ENCODE measurements around the gene NOL12.
"Not testable (repeated sequence)": the region's sequence is repeated elsewhere in the genome, so short reads cannot be mapped to it uniquely, and the experiment has no call there.

The NOL12 gene

GRCh38 chr22:37684803-37685615 is 1.1 kb upstream of the NOL12 start:
- H3K27ac Mint-ChIP-seq: no peak overlapping the region
- no peak overlapping the region for H3K4me3 Mint-ChIP-seq
- peaks cover 21% of the 10 kb centered on the region for H3K36me3 Mint-ChIP-seq (ENCODE audit: low read depth)

DNA sequence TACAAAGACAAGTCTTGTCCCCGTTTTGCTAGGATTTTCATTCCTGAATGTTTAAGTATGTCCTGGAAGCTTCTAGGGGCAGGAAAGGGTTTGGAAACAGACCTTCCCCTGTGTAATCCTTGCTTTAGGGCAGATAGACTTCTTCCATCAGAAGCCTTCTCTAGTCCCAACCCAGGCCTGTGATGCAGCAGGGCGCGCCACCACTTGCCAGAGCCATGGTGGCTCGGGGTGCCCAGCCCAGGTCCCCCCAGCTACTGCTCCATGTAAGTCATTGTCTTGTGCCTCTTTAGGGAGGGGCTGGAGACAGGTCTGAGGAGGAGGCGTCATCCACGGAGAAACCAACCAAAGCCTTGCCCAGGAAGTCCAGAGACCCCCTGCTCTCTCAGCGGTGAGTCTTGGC is 4.3 kb downstream of the NOL12 start:
- Mint-ChIP-seq H3K36me3 (ENCODE audit: low read depth) (peaks cover 56% of the 10 kb centered on the region), H3K27me3 (no peaks in the 10 kb centered on the region), H3K9me3 (no peaks in the 10 kb centered on the region), H3K27ac (no peak overlapping the region), H3K4me3 (no peak overlapping the region), H3K4me1 (ENCODE audit: low read depth) (peaks cover 33% of the 10 kb centered on the region)

More at GRCh38 chr22:37684803-37685615, 1.1 kb upstream of the NOL12 start:
- peaks cover 39% of the 10 kb centered on the region for H3K4me1 Mint-ChIP-seq (ENCODE audit: low read depth)
- no peaks in the 10 kb centered on the region for H3K9me3 Mint-ChIP-seq
- no peaks in the 10 kb centered on the region for H3K27me3 Mint-ChIP-seq

DNA sequence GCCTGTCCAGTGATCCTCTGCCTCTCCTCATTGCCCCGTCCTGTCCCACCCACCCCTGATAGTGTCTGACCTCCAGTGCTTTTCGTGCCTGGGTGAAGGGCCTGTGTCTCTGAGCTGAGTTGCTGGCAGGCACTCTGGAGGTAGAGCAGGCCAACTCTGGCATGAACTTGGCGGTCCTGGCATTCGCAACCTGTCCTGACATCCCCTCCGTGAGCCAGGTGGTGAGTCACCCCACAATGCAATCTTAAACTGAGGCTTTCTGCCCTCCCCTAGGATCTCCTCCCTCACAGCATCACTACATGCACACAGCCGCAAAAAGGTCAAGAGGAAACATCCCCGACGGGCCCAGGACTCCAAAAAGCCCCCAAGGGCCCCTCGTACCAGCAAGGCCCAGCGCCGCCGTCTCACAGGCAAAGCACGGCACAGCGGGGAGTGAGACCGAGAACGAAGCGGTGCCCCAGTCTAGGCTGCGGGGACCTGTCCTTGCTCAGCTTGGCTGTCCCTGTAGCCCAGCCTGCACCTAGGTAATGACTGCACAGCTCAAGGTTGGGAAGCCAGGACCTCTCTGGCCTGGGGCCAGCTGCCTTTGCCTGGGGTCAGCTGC is 4.9 kb downstream of the NOL12 start:
- no peaks in the 10 kb centered on the region for H3K27me3 Mint-ChIP-seq
- H3K36me3 Mint-ChIP-seq (ENCODE audit: low read depth): peaks cover 62% of the 10 kb centered on the region
- H3K27ac Mint-ChIP-seq: no peak overlapping the region
- no peaks in the 10 kb centered on the region for H3K9me3 Mint-ChIP-seq
- peaks cover 37% of the 10 kb centered on the region for H3K4me1 Mint-ChIP-seq (ENCODE audit: low read depth)
- no peak overlapping the region for H3K4me3 Mint-ChIP-seq

DNA sequence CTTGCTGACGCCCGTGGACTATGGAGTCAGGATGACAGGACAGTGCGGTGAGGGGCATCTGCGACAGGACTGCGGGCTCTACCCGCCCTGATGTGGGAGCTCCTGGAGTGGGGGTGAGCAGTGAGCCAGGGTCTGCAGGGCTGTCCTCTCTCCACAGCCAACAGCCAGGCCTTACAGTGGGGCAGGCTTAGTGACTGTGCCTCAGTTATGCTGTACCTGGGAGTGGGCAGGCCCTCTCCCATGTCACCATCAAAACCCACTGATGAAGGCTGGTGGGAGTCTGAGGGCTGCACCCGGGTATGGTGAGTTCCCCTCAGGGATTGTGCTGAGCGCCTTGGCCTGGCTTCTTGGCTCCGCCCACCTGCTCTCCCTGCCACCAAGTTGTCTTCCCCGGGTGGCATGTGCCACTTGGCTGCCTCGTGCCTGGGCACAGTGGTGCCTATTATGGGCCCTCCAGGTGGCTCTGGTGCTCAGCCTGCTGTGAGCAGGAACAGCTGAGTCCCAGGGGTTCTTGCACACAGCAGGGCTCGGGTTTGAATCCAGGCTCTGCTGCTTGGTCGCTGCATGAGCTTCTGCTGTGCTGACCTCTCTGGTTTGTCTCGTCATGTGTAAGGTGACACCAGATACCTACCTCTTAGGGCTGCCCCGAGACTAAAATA is 6.6 kb downstream of the NOL12 start:
- H3K36me3 Mint-ChIP-seq (ENCODE audit: low read depth): peaks cover 55% of the 10 kb centered on the region
- no peaks in the 10 kb centered on the region for H3K9me3 Mint-ChIP-seq
- H3K27ac Mint-ChIP-seq: no peak overlapping the region
- H3K4me3 Mint-ChIP-seq: no peak overlapping the region
- no peaks in the 10 kb centered on the region for H3K27me3 Mint-ChIP-seq
- H3K4me1 Mint-ChIP-seq (ENCODE audit: low read depth): peaks cover 34% of the 10 kb centered on the region

DNA sequence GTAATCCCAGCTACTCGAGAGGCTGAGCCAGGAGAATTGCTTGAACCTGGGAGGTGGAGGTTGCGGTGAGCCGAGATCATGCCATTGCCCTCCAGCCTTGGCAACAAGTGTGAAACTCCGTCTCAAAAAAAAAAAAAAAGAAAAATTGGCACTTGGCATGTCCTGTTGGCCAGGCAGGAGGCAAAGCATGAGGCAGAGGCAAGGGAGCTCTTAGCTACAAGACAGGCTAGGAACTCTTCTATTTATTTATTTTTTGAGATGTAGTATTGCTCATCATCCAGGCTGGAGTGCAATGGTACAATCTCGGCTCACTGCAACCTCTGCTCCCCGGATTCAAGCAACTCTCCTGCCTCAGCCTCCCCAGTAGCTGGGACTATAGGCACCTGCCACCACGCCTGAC is 8.0 kb downstream of the NOL12 start:
- H3K9me3 Mint-ChIP-seq: not testable (repeated sequence)
- peaks cover 45% of the 10 kb centered on the region for H3K36me3 Mint-ChIP-seq (ENCODE audit: low read depth)

GRCh38 chr22:37696260-37696656 is 10.1 kb downstream of the NOL12 start:
- Mint-ChIP-seq H3K4me3 (peak overlapping the region; percentile 52), H3K4me1 (ENCODE audit: low read depth) (peaks cover 19% of the 10 kb centered on the region), H3K36me3 (ENCODE audit: low read depth) (peaks cover 35% of the 10 kb centered on the region)
- not testable (repeated sequence) for H3K27me3 Mint-ChIP-seq, H3K27ac Mint-ChIP-seq, H3K9me3 Mint-ChIP-seq

More for the DNA sequence above, 8.0 kb downstream of the NOL12 start:
- peaks cover 23% of the 10 kb centered on the region for H3K4me1 Mint-ChIP-seq (ENCODE audit: low read depth)
- not testable (repeated sequence) for H3K4me3 Mint-ChIP-seq, H3K27ac Mint-ChIP-seq, H3K27me3 Mint-ChIP-seq

DNA sequence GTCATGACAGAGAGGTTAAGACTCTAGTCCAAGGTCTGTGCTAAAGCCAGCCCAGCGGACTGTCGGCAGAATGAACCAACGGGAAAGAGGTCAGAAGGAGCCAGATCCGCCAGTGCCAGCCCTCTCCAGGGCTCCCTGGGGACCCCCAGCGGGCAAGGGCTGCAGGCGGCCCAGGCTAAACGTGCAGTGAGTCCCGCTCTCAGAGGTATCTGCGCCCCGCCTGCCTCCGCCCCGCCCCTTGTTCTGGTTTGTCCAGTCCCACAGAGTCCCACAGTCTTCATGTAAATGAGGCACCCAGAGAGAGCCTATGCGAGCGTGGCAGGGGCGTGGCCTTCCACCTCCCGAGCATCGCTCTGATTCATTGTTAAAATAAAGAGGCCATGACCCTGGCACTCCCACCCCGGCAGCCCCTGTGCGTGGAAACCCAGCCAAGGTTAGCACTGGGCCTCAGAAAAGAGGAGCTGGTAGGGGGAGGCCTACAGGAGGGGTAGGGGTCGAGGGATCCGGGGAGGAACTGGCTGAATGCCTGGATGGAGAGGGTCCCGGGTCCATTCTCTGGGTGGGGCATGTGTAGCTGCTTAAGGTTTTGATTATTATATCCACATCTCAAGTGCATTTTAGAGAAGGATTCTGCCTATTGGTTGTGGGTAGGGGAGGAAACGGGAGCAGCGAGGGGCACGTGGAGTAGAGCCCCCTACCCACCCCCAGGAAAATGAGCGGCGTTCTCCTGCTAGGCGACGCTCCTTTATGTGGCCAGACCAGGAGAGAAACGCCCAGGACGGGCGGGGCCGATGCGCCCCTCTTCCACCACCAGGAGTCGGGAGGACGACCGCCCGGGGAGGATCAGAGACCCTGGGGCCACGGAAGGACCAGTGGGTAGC is 10.8 kb downstream of the NOL12 start, which contains the start of gene TRIOBP:
Gene TRIOBP, plus strand, starts transcription at position 392 of the 881 bp plus-strand sequence. CDS start 4,318 bp downstream, outside the sequence.
- peak within 1 kb of the TSS; percentile 52 for H3K4me3 Mint-ChIP-seq
- peaks cover 32% of the 10 kb centered on the region for H3K36me3 Mint-ChIP-seq (ENCODE audit: low read depth)
- no peaks in the 10 kb centered on the region for H3K9me3 Mint-ChIP-seq
- no peak within 1 kb of the TSS for H3K27ac Mint-ChIP-seq
- peaks cover 19% of the 10 kb centered on the region for H3K4me1 Mint-ChIP-seq (ENCODE audit: low read depth)
- H3K27me3 Mint-ChIP-seq: no peaks in the 10 kb centered on the region

GRCh38 chr22:37697538-37697835 is 11.3 kb downstream of the NOL12 start:
- Mint-ChIP-seq H3K4me1 (ENCODE audit: low read depth) (peaks cover 19% of the 10 kb centered on the region), H3K9me3 (no peaks in the 10 kb centered on the region), H3K36me3 (ENCODE audit: low read depth) (peaks cover 26% of the 10 kb centered on the region), H3K27me3 (no peaks in the 10 kb centered on the region), H3K27ac (no peak overlapping the region), H3K4me3 (no peak overlapping the region)

- H3K9me3 Mint-ChIP-seq: no peaks in the 10 kb centered on the region
- H3K4me3 Mint-ChIP-seq: no peak overlapping the region
- H3K27me3 Mint-ChIP-seq: no peaks in the 10 kb centered on the region
- peaks cover 9% of the 10 kb centered on the region for H3K4me1 Mint-ChIP-seq (ENCODE audit: low read depth)
- H3K27ac Mint-ChIP-seq: no peak overlapping the region
- peaks cover 4% of the 10 kb centered on the region for H3K36me3 Mint-ChIP-seq (ENCODE audit: low read depth)
These were observed 15.1 kb downstream of the NOL12 start for GRCh38 chr22:37701141-37701786.

- peaks cover 4% of the 10 kb centered on the region for H3K36me3 Mint-ChIP-seq (ENCODE audit: low read depth)
- H3K27ac Mint-ChIP-seq: no peak overlapping the region
- no peaks in the 10 kb centered on the region for H3K9me3 Mint-ChIP-seq
- no peaks in the 10 kb centered on the region for H3K27me3 Mint-ChIP-seq
- H3K4me3 Mint-ChIP-seq: no peak overlapping the region
- no peaks in the 10 kb centered on the region for H3K4me1 Mint-ChIP-seq (ENCODE audit: low read depth)
These were observed 17.8 kb downstream of the NOL12 start for GRCh38 chr22:37703906-37704305.

- no peak overlapping the region for H3K27ac Mint-ChIP-seq
These were observed 18.5 kb downstream of the NOL12 start for GRCh38 chr22:37704645-37705044.

DNA sequence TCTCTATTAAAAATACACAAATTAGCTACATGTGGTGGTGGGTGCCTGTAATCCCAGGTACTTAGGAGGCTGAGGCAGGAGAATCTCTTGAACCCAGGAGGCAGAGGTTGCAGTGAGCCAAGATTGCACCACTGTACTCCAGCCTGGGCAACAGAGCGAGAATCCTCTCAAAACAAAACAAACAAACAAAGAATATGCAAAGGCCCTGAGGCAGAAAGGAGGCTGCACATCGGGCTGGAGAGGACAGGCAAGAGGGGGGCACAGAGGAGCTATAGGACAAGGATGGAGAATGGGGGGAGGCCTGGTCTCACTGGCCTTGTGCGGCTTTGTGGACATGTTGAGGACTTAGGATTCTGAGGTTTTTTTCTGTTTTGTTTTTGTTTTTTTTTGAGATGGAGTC is 19.1 kb downstream of the NOL12 start:
- no peaks in the 10 kb centered on the region for H3K4me1 Mint-ChIP-seq (ENCODE audit: low read depth)
- no peak overlapping the region for H3K27ac Mint-ChIP-seq
- no peaks in the 10 kb centered on the region for H3K27me3 Mint-ChIP-seq
- H3K9me3 Mint-ChIP-seq: no peaks in the 10 kb centered on the region
- peaks cover 4% of the 10 kb centered on the region for H3K36me3 Mint-ChIP-seq (ENCODE audit: low read depth)
- no peak overlapping the region for H3K4me3 Mint-ChIP-seq

More at GRCh38 chr22:37704645-37705044, 18.5 kb downstream of the NOL12 start:
- Mint-ChIP-seq H3K36me3 (ENCODE audit: low read depth) (peaks cover 4% of the 10 kb centered on the region), H3K4me3 (no peak overlapping the region), H3K4me1 (ENCODE audit: low read depth) (no peaks in the 10 kb centered on the region), H3K9me3 (no peaks in the 10 kb centered on the region), H3K27me3 (no peaks in the 10 kb centered on the region)

GRCh38 chr22:37708580-37709444 is 22.7 kb downstream of the NOL12 start:
- Mint-ChIP-seq H3K27ac (no peak overlapping the region), H3K36me3 (ENCODE audit: low read depth) (peaks cover 4% of the 10 kb centered on the region), H3K27me3 (no peaks in the 10 kb centered on the region), H3K4me3 (no peak overlapping the region), H3K4me1 (ENCODE audit: low read depth) (no peaks in the 10 kb centered on the region), H3K9me3 (no peaks in the 10 kb centered on the region)

- Mint-ChIP-seq H3K27ac (no peak overlapping the region), H3K27me3 (no peaks in the 10 kb centered on the region), H3K4me3 (no peak overlapping the region)
These were observed 23.3 kb downstream of the NOL12 start for GRCh38 chr22:37709445-37709765.

More at GRCh38 chr22:37709445-37709765, 23.3 kb downstream of the NOL12 start:
- H3K4me1 Mint-ChIP-seq (ENCODE audit: low read depth): no peaks in the 10 kb centered on the region
- peaks cover 2% of the 10 kb centered on the region for H3K36me3 Mint-ChIP-seq (ENCODE audit: low read depth)
- no peaks in the 10 kb centered on the region for H3K9me3 Mint-ChIP-seq

All from stimulated activated naive CD8-positive, alpha-beta T cell treated with anti-CD3 and anti-CD28 coated beads, Interleukin-15, Interleukin-2, amounts not matched to agents 100 ng/mL and 50 ng/mL, for 24 hours (primary cell).